ENCODE results near the gene PROZ.
A peak's percentile ranks its signal among the peaks of the same experiment; 100 is the strongest.
"Not testable (repeated sequence)": the region's sequence is repeated elsewhere in the genome, so short reads cannot be mapped to it uniquely, and the experiment has no call there.

PROZ gene

DNA sequence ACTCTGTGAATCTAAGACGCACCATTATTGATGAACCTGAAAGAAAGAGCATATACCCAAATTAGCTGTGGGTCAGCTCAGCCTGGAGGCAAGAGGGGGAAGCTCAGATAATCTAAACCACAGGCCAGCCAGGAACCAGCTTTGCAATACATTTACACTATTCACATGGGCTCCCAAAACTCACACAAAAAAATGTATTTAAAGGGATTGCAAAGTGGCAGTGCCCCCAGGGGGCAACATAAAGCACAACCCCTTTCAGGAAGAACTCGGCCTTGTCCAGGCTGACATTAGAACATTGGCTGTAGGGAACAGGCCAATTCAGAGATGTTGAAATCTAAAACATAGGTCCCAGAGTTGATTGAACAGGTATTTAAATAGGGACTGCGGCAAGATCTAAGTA, 3.2 kb upstream of the PROZ start:
- no peak for FAIRE-seq
- DNase-seq (ENCODE audit: insufficient read length, low spot score) = no peak

GRCh38 chr13:113155982-113156655, 2.3 kb upstream of the PROZ start:
- FAIRE-seq = no peak
- DNase-seq (ENCODE audit: insufficient read length, low spot score) = no peak

DNA sequence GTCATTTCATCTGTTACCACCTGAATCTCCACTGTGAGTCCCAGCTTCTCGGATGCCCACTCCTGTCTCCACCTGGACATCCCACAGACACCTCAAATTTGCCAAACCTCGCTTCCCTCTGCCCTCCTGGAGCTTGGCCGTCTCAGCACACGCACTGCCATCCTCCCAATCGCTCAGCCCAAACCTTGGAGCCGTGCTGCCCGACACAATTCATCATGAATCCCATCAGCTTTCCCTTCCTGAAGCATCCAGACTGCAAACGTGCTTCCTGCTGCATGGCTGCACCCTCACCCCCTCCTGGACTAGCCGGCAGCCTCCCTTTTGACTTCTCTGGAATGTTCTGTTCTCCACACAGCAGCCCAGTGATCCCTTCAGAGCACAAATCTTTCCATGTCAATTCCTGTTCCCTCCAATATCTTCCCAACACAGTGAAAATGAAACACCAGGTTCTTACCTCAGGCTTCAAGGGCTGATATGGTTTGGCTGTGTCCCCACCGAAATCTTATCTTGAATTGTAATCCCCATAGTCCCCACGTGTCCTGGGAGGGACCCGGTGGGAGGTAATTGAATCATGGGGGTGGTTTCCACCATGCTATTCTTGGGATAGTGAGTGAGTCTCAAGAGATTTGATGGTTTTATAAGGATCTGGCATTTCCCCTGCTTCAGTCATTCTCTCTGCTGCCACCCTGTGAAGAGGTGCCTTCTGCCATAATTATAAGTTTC, 1.1 kb upstream of the PROZ start:
- DNase-seq (ENCODE audit: insufficient read length, low spot score) (no peak), FAIRE-seq (no peak)

GRCh38 chr13:113158946-113159345, 498 bp downstream of the PROZ start:
- DNase-seq (ENCODE audit: insufficient read length, low spot score) = no peak

DNA sequence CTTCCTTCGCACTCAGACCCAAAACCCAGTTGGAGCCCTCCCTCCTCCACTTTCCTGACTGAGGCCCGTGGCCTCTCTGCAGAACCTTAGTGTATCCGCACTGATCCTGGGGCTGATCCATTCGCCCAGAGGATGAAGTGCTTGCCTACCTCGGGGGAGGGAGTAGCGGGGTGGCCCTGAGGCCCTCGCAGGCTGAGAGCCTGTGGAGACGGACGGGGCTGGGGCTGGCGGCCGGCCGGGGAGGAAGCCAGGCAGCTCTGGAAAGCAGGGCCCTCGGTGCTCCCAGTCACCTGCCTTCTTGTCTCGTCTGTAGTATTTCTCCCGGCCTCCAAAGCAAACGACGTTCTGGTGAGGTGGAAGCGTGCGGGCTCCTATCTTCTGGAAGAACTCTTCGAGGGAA, 1.3 kb downstream of the PROZ start:
- no peak for FAIRE-seq

More at GRCh38 chr13:113158946-113159345, 498 bp downstream of the PROZ start:
- FAIRE-seq = no peak

DNA sequence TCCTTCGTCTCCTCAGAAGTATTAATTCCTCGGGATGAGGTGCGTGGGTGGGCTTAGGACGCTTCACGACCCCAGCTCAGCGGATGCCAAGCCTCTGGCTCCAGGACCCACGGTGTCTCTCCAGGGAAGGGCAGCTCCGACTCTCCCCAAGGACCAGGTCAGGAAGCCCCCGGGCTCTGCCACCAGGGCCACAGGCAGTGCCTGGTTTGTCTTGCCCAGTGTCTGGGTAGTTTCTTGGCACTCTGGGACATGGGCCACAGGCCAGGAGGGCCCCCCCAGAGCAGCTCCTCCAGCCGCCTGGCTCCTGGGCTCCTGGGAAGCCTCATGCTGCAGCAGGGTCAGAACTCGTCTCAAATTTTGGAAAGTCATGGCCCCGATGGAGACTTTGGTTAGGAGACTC, 2.5 kb downstream of the PROZ start:
- no peak for FAIRE-seq
- DNase-seq (ENCODE audit: insufficient read length, low spot score) = no peak

More for the DNA sequence above, 1.3 kb downstream of the PROZ start:
- DNase-seq (ENCODE audit: insufficient read length, low spot score) = no peak

- FAIRE-seq (no peak), DNase-seq (ENCODE audit: insufficient read length, low spot score) (no peak)
These were observed 3.0 kb downstream of the PROZ start for GRCh38 chr13:113161433-113161832.

- not testable (repeated sequence) for DNase-seq (ENCODE audit: insufficient read length, low spot score); FAIRE-seq
These were observed 3.5 kb downstream of the PROZ start for GRCh38 chr13:113161975-113162374.

DNA sequence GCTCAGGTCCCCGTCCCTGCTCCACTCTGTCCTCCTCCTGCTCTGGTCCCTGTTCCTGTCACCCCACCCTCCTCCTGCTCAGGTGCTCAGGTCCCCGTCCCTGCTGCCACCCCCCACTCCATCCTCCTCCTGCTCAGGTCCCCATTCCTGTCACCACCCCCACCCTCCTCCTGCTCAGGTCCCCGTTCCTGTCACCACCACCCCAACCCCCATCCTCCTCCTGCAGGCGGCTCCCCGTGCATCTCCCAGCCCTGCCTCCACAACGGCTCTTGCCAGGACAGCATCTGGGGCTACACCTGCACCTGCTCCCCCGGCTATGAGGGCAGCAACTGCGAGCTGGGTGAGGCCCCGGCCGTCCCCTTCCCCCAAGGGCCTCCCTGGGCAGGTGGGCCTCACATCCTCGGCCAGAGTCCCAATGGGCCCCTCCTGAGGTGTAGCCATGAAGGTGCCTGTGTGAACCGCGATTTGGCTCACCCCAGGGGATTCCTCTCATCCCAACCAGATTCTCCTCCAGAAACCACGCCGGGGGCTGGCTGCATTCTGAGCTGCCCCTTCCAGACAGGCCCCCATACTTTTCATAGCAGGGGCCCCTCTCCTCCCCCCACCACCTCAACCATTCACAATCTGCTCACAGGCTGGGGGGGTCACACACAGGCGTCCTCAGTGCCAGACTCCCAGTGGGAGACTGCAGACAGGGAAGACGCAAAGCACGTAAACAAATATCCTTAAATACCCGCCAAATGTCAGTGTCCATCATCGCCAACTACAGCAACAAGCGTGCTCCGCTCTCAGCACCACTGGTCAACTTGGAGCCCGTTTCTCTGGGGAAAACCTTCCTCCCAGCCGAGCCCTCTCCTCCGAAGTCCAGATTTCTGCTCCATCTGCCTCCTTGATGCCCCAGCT, 4.6 kb downstream of the PROZ start:
- DNase-seq (ENCODE audit: insufficient read length, low spot score) (no peak), FAIRE-seq (no peak)

- FAIRE-seq (no peak), DNase-seq (ENCODE audit: insufficient read length, low spot score) (no peak)
These were observed 6.0 kb downstream of the PROZ start for GRCh38 chr13:113164492-113164891.

- FAIRE-seq (no peak), DNase-seq (ENCODE audit: insufficient read length, low spot score) (no peak)
These were observed 7.8 kb downstream of the PROZ start for GRCh38 chr13:113166266-113166665.

- FAIRE-seq = no peak
These were observed 8.2 kb downstream of the PROZ start for GRCh38 chr13:113166681-113167080.

DNA sequence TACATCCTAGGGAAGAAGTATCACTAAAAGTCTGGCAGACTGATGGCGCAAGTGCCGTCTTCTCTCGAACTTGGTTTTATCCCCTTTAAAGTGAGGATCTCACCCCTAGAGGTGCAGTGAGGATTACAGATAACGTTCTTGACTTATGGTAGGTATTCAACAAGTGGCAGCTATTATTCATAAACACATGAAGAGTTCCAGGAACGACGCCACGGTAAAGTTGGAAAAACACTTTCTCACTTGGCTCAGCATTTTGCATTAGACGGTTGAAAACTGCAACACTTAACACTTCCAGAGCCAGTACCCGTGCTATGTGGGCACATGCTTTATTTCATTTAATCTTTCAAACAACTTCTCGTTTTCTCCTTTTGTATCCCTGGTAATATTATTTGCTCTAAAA, 8.7 kb downstream of the PROZ start:
- DNase-seq (ENCODE audit: insufficient read length, low spot score) (no peak), FAIRE-seq (no peak)

More at GRCh38 chr13:113166681-113167080, 8.2 kb downstream of the PROZ start:
- DNase-seq (ENCODE audit: insufficient read length, low spot score) = no peak

GRCh38 chr13:113167575-113167974, 9.1 kb downstream of the PROZ start:
- FAIRE-seq = no peak
- DNase-seq (ENCODE audit: insufficient read length, low spot score) = no peak

DNA sequence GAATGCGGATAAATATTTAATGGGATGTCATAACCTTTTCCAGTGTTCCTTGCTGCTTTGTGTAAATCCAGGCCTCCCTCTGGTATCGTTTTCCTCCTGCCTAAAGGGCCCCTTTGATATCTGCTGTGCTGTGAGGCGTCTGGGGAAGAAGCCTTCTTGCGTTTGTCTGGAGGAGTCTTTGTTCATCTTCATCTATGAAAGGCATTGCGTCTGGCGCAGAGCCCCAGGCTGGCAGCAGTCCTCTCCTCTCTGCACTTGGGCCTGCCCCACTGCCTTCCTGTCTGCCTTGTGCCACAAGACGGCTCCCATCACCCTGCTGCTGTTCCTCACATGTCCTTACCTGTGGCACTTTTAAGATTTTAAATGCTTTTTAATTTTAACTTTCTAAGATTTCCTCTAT, 9.8 kb downstream of the PROZ start:
- FAIRE-seq (no peak), DNase-seq (ENCODE audit: insufficient read length, low spot score) (no peak)

DNA sequence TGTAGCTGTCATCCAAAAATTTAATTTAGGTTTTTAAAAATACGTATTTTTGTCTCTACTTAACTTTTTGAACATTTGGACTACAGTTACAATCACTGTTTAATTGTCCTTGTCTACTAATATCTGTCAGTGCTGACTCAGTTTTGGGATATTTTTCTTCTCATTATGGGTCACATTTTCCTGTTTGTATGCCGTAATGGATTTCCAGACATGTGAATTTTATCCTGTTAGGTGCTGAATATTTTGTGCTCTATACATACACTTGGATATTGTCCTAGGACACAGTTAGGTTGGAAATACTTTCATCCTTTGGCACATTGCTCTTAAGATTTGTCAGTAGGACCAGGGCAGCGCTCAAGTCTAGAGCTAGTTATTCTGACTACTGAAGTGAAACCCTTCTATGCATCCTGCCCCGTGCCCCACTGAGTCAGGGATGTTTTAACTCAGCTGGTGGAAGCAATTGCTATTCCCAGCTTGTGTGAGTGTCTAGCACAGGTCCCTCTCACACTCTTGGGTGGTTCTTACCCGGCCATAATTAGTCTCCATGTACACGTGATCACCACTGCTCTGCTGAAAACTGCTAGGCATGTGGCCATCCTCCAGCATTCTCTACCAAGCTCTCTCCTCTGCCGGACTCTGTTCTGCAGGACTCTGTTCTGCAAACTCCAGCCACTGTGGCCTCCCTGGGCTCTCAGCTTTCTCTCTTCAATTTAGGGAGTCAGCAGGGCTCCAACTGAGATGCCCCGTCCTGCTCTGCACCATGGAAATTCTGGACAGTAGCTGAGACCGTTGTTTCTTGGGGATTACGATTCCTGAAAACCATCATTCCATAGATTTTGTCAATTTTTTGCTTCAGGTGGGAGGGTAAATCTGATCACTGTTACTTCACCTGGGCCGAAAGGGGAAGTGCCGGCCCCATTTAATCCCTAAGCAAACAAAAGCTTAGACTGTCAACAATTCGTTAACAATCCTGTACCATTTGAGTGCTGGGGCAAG, 11.1 kb downstream of the PROZ start:
- FAIRE-seq (peak; percentile 28), DNase-seq (ENCODE audit: insufficient read length, low spot score) (no peak)

GRCh38 chr13:113170511-113170910, 12.1 kb downstream of the PROZ start:
- DNase-seq (ENCODE audit: insufficient read length, low spot score) (no peak), FAIRE-seq (no peak)

DNA sequence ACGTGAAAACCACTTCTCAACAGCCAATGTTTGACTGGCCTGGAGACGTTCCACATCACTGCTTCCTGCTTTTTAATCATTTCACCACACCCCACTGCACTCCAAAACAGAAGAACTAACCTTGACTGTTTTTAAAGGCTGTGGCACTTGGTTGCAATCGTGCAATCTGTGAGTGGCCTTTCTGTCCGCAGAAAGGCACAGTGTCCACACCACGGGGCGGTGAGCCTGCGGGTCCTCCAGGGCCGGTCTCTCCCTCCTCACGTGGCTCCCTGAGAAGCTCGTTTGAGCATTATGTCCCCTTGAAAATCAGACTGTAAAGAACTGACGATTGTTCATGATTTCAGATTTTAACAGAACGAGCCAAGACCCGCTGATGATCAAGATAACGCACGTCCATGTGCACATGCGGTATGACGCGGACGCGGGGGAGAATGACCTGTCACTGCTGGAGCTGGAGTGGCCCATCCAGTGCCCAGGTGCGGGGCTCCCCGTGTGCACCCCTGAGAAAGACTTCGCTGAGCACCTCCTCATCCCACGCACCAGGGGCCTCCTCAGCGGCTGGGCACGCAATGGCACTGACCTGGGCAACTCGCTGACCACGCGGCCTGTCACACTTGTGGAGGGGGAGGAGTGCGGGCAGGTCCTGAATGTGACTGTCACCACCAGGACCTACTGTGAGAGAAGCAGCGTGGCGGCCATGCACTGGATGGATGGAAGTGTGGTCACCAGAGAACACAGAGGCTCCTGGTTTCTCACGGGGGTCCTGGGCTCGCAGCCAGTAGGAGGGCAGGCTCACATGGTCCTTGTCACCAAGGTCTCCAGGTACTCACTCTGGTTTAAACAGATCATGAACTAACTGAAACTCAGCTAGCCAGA, 13.0 kb downstream of the PROZ start:
- DNase-seq (ENCODE audit: insufficient read length, low spot score) (no peak), FAIRE-seq (no peak)

DNA sequence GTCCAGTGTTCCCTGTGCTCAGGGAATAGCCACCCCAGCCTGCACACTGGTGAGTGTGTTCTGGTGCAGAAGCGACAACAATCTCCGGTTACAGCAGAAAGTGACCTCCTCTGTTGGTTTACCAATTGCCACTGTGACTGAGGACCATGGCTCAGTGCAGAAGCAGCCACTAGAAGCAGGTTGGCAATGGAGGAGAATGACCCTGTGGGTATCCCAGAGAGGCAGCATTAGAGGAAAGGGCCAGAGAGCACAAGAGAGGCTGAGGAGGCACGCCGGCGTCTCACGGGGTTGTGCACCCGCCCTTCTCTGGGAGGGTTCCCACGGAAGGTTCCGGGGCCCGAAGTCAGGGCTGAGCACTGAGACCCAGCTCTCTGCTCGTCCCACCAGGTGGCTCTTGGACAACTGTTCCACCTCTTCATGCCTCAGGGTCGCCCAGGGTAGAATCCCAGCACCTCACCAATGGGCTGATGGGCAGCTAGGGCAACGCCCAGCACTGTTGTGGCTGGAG, 14.0 kb downstream of the PROZ start:
- DNase-seq (ENCODE audit: insufficient read length, low spot score) (no peak), FAIRE-seq (no peak)
